GM12864 (cell line): ENCODE data around the gene CSHL1.

ENCODE experiments used
- DNase-seq: peaks from one replicate; pipeline ENCODE4 v3.0.0-alpha.2; 2011; ENCODE audit warnings: low read depth
- H3K4me3 ChIP-seq: 2 replicates; pipeline ENCODE4 v1.5.1; 2011; ENCODE audit warnings: mild to moderate bottlenecking, low read depth, low read length, control low read depth
- TF ChIP-seq, protein P1 (sequence below): IDR thresholded peaks from 2 replicates; pipeline ENCODE4 v1.5.1; 2011; ENCODE audit warnings: low read depth, mild to moderate bottlenecking, moderate library complexity, low read length, control low read depth, inconsistent platforms; ENCODE audit errors: missing control alignments

The CSHL1 gene

DNA sequence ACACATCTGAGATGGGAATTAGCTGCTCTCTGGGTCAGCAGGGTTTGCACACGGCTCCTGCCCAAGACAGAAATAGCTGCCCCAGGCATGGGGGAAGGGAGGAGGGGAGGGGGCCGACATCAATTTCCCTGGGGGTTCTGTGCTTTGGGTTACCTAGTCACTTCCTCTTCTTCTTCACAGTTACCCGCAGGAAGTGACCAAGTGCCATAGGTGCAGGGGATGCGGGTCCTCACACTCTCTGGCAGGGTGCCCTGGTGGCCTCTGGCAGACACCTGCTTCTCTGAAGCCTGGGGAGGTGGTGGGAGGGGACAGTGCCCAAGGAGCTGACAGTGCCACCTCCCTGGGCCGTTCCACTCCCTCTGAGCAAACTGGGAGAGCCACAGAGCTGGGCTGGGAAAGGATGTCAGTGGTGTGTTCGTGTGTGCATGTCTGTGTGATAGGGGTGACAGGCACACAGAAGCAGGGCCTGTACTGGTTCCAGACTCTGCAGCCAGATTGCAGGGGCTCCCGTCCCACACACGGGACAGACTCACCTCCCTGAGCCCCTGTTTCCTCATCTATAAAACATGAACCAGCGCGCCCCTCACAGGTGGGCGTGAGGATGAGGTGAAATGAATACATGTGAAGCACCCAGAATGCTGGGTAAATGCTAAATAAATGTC, 43.5 kb upstream of the CSHL1 start:
- H3K4me3 ChIP-seq, result no peak overlapping the region
- no peak for DNase-seq
- TF ChIP-seq, protein P1, sequence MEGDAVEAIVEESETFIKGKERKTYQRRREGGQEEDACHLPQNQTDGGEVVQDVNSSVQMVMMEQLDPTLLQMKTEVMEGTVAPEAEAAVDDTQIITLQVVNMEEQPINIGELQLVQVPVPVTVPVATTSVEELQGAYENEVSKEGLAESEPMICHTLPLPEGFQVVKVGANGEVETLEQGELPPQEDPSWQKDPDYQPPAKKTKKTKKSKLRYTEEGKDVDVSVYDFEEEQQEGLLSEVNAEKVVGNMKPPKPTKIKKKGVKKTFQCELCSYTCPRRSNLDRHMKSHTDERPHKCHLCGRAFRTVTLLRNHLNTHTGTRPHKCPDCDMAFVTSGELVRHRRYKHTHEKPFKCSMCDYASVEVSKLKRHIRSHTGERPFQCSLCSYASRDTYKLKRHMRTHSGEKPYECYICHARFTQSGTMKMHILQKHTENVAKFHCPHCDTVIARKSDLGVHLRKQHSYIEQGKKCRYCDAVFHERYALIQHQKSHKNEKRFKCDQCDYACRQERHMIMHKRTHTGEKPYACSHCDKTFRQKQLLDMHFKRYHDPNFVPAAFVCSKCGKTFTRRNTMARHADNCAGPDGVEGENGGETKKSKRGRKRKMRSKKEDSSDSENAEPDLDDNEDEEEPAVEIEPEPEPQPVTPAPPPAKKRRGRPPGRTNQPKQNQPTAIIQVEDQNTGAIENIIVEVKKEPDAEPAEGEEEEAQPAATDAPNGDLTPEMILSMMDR, result no peak

DNA sequence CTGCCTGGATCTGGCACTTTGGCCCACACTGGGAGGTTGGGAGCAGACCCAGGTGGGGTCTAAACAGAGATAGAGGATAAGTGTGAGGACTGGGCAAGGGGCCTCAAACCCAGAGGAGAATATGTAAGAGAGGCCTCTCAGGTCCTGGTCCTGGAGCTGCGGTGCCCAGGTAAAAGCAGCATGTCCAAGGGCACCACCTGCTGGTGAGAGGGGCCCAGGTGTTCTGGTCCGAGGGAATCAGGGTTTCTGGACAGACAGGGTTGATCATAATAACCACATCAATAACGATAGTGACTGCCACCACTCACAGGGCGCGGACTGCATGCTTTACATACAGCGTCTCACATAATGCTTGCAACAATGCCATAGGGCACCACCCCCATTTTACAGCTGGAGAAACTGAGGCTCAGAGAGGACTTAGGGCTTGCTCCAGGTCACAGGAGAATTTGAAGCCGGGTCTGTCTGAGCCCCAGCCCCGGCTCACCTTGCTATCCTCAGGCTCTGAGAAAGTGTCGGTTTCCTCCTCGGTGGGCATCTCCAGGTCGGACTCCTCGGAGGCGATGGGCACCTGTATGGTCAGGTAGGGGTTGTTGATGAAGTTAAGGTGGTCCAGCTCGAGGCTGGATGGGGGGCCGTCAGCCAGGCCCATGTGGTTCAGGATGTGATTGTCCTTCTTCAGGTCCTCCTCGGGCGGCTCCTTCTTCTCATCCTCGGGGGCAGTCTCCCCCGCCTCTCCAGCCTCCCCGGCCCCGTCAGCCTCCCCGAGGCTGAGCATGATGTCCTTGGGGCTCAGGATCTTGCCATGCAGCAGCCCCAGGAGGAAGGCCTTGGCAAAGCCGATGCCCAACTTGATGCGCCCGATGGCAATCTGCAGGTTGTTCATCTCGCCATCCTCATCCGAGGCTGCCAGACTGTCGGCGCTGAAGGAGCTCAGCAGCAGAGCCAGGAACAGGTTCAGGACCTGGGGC, 40.2 kb upstream of the CSHL1 start:
- no peak for DNase-seq
- H3K4me3 ChIP-seq, result no peak overlapping the region
- TF ChIP-seq, protein P1, result peak; percentile 72

DNA sequence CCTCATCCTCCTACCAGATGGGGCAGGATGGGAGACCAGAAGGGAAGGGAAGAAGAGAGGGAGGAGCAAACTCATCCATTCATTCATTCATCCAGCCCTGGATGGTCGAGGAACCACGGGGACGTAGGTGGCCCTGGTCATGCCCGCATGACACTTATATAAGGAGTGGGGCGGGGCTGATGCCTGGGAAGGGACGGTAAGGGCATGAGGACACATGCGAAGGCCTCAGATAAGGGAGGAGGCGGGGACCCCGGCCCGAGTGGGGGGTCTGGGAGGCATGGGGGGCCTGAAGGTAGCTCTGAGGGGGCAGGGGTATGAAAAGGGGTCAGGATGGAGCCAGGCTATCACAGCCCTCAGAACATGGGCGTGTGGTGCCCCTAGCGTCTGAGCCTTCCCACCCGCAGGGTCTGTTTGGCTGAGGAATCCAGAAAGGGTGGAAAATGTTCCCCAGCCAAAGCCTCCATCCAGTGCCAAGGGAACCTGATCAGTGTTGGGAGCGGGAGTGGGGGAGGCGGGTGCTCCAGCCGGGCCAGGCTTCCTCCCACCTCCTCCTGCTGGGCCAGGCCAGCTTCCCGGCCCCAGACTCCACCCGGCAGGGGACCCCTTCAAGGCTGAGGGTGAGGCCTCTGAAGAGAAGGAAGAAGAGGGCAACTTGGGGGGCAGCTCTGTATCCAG, 38.7 kb upstream of the CSHL1 start:
- H3K4me3 ChIP-seq, result no peak overlapping the region
- TF ChIP-seq, protein P1, result no peak
- no peak for DNase-seq

DNA sequence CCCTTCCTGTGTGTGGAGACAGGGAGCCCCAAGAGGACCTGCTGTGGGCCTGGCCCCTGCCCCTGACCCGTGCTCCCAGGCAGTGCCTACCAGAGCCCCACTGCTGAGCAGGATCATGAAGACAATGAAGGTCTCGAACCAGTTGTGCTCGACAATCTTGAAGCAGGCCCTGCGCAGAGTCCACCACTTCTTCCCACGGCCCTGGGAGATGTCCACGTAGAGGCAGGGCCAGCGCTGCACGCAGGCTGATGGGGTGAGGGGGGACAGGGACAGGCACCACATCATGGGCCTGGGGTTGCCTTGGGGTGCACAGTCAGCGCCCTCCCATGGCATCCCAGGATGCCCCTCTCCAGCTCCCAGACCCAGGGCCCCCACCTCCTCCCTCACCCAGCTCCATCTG, 37.5 kb upstream of the CSHL1 start:
- DNase-seq, result no peak
- no peak overlapping the region for H3K4me3 ChIP-seq

DNA sequence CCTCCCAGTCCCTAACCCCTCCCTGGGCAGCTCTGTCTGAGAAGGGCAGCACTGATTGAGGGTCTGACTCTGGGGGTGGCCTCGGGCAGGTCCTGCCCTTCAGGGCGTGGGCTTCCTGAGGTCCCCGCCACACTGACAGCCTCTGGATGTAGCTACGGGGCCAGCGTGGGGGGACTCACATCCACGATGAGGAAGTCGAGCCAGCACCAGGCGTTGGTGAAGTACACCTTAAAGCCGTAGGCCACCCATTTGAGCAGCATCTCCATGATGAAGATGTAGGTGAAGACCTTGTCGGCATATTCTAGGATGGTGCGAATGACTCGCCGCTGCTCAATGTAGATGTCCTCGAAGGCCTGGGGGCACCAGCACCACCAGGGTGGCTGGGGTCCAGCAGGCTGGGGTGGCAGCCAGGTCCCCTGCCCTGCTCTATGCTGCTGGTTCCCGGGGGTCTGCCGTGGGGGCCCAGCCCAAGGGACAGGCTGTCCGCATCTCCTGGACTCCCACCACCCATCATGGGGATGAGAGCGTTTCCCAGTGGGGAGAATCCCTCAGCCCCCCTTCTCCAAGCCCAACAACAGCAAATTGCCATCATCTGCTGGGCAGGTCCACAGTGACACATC, 36.8 kb upstream of the CSHL1 start:
- H3K4me3 ChIP-seq, result no peak overlapping the region
- TF ChIP-seq, protein P1, result no peak
- no peak for DNase-seq

More for the DNA sequence above, 37.5 kb upstream of the CSHL1 start:
- TF ChIP-seq, protein P1, result no peak

DNA sequence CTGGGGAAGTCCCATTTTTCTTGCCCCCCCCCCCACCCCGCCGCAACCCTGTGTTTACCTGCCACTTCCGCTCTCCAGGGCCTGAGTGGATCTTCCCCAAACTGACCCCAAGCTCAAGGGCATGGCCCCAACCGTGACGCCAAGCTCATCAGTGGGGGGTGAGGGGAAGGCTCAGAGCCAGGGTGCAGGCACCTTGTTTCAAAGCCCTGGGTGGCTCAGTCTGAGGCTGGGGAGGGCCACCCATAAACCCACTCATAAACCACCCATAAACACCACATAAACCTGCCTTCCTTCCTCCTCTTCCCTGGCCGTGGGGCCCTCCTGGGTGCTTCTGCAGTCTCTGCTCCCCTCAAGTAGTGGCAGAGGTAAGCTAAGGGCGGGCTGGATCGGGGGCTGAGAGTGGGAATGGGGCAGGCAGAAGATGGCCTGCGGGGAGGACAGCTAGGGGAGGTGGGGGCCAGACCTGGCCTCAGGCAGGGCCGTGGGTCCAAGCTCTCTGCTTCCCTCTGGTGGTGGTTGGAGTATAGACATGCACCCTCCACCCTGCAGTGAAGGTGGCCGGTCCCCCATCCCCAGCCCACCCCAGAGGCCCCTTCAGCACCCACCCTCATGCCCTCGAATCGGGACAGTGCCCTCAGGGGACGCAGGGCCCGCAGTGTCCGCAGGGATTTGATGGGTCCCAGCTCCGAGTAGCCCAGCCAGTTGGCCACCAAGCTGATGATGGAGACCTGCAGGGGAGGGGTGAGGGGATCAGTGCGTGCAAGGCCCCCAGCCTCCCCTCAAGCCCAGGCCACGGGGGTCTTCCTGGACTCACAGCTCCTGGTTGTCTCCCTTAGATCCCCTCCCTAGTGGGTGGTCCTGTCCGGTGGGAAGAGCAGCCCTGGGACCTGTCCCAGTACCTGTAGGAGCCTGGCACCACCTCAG, 35.6 kb upstream of the CSHL1 start:
- DNase-seq, result no peak
- TF ChIP-seq, protein P1, result peak; percentile 89
- peak overlapping the region; percentile 32 for H3K4me3 ChIP-seq
